Neural progenitor cell (in vitro differentiated cells): ENCODE measurements around the gene MUC5AC. TPM values are rescaled to one million over a fixed set of nuclear protein-coding genes. Genes with fewer than 3 reads are reported as not detected.

ENCODE experiments used
- DNase-seq: peaks from one replicate; pipeline ENCODE4 v3.0.0-alpha.2; 2016; ENCODE audit warnings: low spot score
- H2AFZ ChIP-seq: fragments of 200-600 bp; sonication (generic); replicated peaks from 2 replicates; pipeline ENCODE4 v1.6.1; 2016; ENCODE audit warnings: antibody characterized with exemption
- H3F3A ChIP-seq: fragments of 200-600 bp; sonication (generic); 2 replicates; pipeline ENCODE4 v1.6.1; 2016; ENCODE audit warnings: antibody characterized with exemption, low read depth
- H3K27ac ChIP-seq: fragments of 200-600 bp; sonication (generic); 2 replicates; pipeline ENCODE4 v1.5.1; 2016; ENCODE audit warnings: mild to moderate bottlenecking
- H3K27me3 ChIP-seq: fragments of 200-600 bp; sonication (generic); 2 replicates; pipeline ENCODE4 v1.6.1; 2016; ENCODE audit warnings: mild to moderate bottlenecking, moderate library complexity
- H3K36me3 ChIP-seq: fragments of 200-600 bp; sonication (generic); 2 replicates; pipeline ENCODE4 v1.5.1; 2016
- H3K4me1 ChIP-seq: fragments of 200-600 bp; sonication (generic); 2 replicates; pipeline ENCODE4 v1.6.1; 2016; ENCODE audit warnings: mixed run types
- H3K4me2 ChIP-seq: fragments of 200-600 bp; sonication (generic); 2 replicates; pipeline ENCODE4 v1.6.1; 2016
- H3K4me3 ChIP-seq: fragments of 200-600 bp; sonication (generic); 2 replicates; pipeline ENCODE4 v1.5.1; 2016
- H3K79me2 ChIP-seq: fragments of 200-600 bp; sonication (generic); 2 replicates; pipeline ENCODE4 v1.6.1; 2016; ENCODE audit warnings: low read depth
- H3K9ac ChIP-seq: fragments of 200-600 bp; sonication (generic); 2 replicates; pipeline ENCODE4 v1.6.1; 2016
- H3K9me3 ChIP-seq: fragments of 200-600 bp; sonication (generic); 2 replicates; pipeline ENCODE4 v1.5.1; 2016; ENCODE audit warnings: low read depth
- H4K20me1 ChIP-seq: fragments of 200-600 bp; sonication (generic); 2 replicates; pipeline ENCODE4 v1.6.1; 2016; ENCODE audit warnings: low read depth
- H3K27ac Mint-ChIP-seq: 3 replicates; pipeline ENCODE4 v1.8.0; 2021; ENCODE audit warnings: mixed read lengths
- H3K27me3 Mint-ChIP-seq: 2 replicates; pipeline ENCODE4 v1.8.0; 2022; ENCODE audit warnings: low read depth, mild to moderate bottlenecking, inconsistent platforms, moderate library complexity, mixed read lengths; ENCODE audit not compliant: insufficient read depth
- H3K36me3 Mint-ChIP-seq: 3 replicates; pipeline ENCODE4 v1.8.0; 2021; ENCODE audit warnings: mixed read lengths
- H3K4me1 Mint-ChIP-seq: 3 replicates; pipeline ENCODE4 v1.8.0; 2021; ENCODE audit warnings: mixed read lengths
- H3K4me3 Mint-ChIP-seq: 3 replicates; pipeline ENCODE4 v1.8.0; 2021; ENCODE audit warnings: mild to moderate bottlenecking, moderate library complexity, mixed read lengths
- H3K9me3 Mint-ChIP-seq: 3 replicates; pipeline ENCODE4 v1.8.0; 2020; ENCODE audit warnings: mixed read lengths
- CTCF ChIP-seq: fragments of 200-600 bp; sonication (generic); IDR thresholded peaks from 2 replicates; pipeline ENCODE4 v1.5.1; 2017; ENCODE audit warnings: antibody characterized with exemption, mild to moderate bottlenecking
- EZH2 ChIP-seq: fragments of 200-600 bp; sonication (generic); IDR thresholded peaks from 2 replicates; pipeline ENCODE4 v1.6.1; 2017; ENCODE audit warnings: antibody characterized with exemption, mild to moderate bottlenecking, moderate library complexity
- EZH2phosphoT487 ChIP-seq: fragments of 200-600 bp; sonication (generic); IDR thresholded peaks from 2 replicates; pipeline ENCODE4 v1.6.1; 2017; ENCODE audit warnings: antibody characterized with exemption
- total RNA-seq: library from RNA; depleted of rRNA; stranded (reverse); fragments of >200 nt; gene quantifications from 2 replicates; pipeline ENCODE4 v1.2.3, GENCODE V29; 2015; ENCODE audit warnings: low replicate concordance

MUC5AC gene
- total RNA-seq, 1 donor from 2014 or later, result not detected

DNA sequence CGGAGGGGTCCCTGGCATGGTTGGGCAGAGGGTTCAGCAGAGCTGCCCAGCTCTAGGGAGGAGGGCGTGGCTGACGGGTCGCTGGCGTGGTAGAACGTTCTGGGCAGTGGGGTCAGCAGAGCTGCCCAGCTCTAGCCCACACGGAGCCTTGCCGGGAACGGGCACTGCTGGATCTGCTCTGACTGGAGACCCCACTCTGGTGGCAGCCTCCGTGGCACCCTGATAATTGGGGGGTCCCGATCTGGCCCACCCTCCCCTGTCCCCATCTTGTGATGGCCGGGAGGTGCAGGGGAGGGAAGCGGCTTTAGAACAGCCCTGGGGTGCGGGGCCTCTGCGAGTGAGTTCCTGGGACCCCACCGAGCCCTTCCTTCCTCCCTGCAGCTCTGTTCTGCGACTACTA lies 21.9 kb downstream of the MUC5AC start:
- Histone ChIP-seq H3F3A (no peaks in the 10 kb centered on the region), H3K9me3 (no peaks in the 10 kb centered on the region), H3K79me2 (no peaks in the 10 kb centered on the region), H3K36me3 (no peaks in the 10 kb centered on the region), H3K9ac (no peak overlapping the region), H4K20me1 (no peaks in the 10 kb centered on the region), H3K4me2 (no peak overlapping the region), H3K4me3 (no peak overlapping the region), H3K27ac (no peak overlapping the region), H3K4me1 (no peaks in the 10 kb centered on the region), H3K27me3 (no peaks in the 10 kb centered on the region), H2AFZ (no peak overlapping the region)
- Mint-ChIP-seq H3K27ac (no peak overlapping the region), H3K4me3 (no peak overlapping the region), H3K27me3 (peaks cover 7% of the 10 kb centered on the region), H3K36me3 (no peaks in the 10 kb centered on the region), H3K4me1 (no peaks in the 10 kb centered on the region), H3K9me3 (peaks cover 6% of the 10 kb centered on the region)
- DNase-seq, result no peak
- TF ChIP-seq EZH2 (no peak), CTCF (no peak)

DNA sequence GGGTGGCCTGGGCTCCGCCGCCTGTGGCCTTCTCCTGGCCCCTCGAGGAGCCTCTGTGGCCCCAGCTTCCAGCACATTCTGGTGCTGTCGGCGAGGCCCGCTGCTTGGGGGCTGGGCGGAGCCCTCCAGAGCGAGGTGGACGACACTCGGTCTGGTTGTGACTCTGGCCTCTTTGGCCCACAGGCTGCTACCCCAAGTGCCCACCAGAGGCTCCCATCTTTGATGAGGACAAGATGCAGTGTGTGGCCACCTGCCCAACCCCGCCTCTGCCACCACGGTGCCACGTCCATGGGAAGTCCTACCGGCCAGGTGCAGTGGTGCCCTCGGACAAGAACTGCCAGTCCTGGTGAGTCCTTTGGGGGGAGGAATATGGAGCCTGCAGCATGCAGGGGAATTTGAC lies 22.4 kb downstream of the MUC5AC start:
- no peaks in the 10 kb centered on the region for H3K9me3 ChIP-seq
- H3K36me3 Mint-ChIP-seq, result no peaks in the 10 kb centered on the region
- no peaks in the 10 kb centered on the region for H3K27me3 ChIP-seq
- H3K27me3 Mint-ChIP-seq, result peaks cover 7% of the 10 kb centered on the region
- H3K9ac ChIP-seq, result no peak overlapping the region
- no peak overlapping the region for H3K27ac Mint-ChIP-seq
- no peaks in the 10 kb centered on the region for H3K4me1 ChIP-seq
- H3K4me3 ChIP-seq, result no peak overlapping the region
- TF ChIP-seq CTCF (no peak), EZH2 (no peak), EZH2phosphoT487 (no peak)
- DNase-seq, result no peak
- H3K79me2 ChIP-seq, result no peaks in the 10 kb centered on the region
- no peaks in the 10 kb centered on the region for H3K36me3 ChIP-seq
- H3K4me1 Mint-ChIP-seq, result no peaks in the 10 kb centered on the region
- no peak overlapping the region for H2AFZ ChIP-seq
- H4K20me1 ChIP-seq, result no peaks in the 10 kb centered on the region
- no peak overlapping the region for H3K27ac ChIP-seq
- H3K9me3 Mint-ChIP-seq, result peaks cover 6% of the 10 kb centered on the region
- no peaks in the 10 kb centered on the region for H3F3A ChIP-seq
- H3K4me2 ChIP-seq, result no peak overlapping the region
- no peak overlapping the region for H3K4me3 Mint-ChIP-seq

GRCh38 chr11:1180947-1181391 lies 23.2 kb downstream of the MUC5AC start:
- Mint-ChIP-seq H3K4me1 (no peaks in the 10 kb centered on the region), H3K9me3 (peaks cover under 1% of the 10 kb centered on the region), H3K36me3 (no peaks in the 10 kb centered on the region), H3K27me3 (peaks cover 2% of the 10 kb centered on the region), H3K27ac (no peak overlapping the region), H3K4me3 (no peak overlapping the region)
- Histone ChIP-seq H3K4me3 (no peak overlapping the region), H3K79me2 (no peaks in the 10 kb centered on the region), H4K20me1 (no peaks in the 10 kb centered on the region), H3K27ac (no peak overlapping the region), H3K4me1 (no peaks in the 10 kb centered on the region), H3K27me3 (no peaks in the 10 kb centered on the region), H2AFZ (no peak overlapping the region), H3K9ac (no peak overlapping the region), H3F3A (no peaks in the 10 kb centered on the region), H3K9me3 (no peaks in the 10 kb centered on the region), H3K36me3 (no peaks in the 10 kb centered on the region), H3K4me2 (no peak overlapping the region)
- TF ChIP-seq CTCF (no peak), EZH2phosphoT487 (no peak), EZH2 (no peak)
- no peak for DNase-seq
